ENCODE results near the gene ABHD12. TPM values are rescaled to one million over a fixed set of nuclear protein-coding genes. Genes with fewer than 3 reads are reported as not detected.
A peak's percentile ranks its signal among the peaks of the same experiment; 100 is the strongest.

ABHD12 gene
- total RNA-seq, 1 experiment from 2014 or later, result 22.3 TPM

- DNase-seq (ENCODE audit: low spot score), result no peak
- in situ Hi-C loops (cut with HindIII; ENCODE audit: low sequenced_read_pairs), result no loop called here
Measured at GRCh38 chr20:25295386-25296093, 95.1 kb downstream of the ABHD12 start.

DNA sequence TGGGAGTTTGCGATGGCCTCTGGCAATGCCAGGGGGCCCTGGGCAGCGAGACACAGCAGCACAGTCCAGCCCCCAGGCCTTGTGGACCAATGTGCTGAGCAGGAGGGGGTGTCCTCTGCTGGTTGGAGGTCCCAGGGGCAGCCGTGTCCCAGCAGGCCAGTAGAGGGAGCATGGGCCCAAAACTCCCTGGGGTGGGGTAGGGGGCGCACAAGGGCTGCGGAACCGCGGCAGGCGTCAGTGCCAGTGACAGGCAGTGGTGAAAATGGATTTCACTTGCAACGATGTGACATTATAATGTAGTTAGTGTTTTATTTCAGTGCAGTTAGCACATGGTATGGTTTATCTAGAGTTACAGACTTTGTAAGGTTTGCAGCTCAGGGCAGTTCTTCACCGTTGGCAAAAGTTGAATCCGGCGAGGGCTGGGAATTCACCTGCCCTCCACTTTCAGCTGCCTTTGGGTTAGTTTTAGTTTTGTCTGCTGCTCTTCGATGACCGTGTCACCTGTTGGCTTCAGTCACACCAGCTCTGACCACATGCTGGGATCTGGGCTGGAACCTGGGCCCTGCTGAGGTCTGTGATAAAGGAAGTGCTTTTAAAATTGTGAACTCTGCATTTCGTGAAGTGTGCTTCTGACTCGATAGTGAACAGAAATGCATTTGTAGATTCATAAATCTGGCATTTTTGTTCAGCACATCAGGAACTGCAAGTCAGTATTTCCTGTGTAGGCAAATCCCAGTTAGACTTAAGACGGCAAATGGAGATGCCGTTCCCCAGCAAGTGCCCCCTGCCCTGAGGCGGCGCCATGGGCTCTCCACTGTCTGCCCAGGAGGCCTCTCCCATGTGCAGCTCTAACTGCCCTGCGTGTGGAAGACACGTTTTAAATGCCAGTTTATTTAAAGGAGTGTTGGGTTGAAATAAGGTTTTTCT is 95.9 kb downstream of the ABHD12 start:
- in situ Hi-C loops (cut with HindIII; ENCODE audit: low sequenced_read_pairs), result no loop called here

GRCh38 chr20:25293910-25294458 is 96.7 kb downstream of the ABHD12 start:
- in situ Hi-C loops (cut with HindIII; ENCODE audit: low sequenced_read_pairs), result no loop called here

More for the DNA sequence above, 95.9 kb downstream of the ABHD12 start:
- peak; percentile 61 for DNase-seq (ENCODE audit: low spot score)

GRCh38 chr20:25293507-25293906 is 97.1 kb downstream of the ABHD12 start:
- in situ Hi-C loops (cut with HindIII; ENCODE audit: low sequenced_read_pairs), result no loop called here

More at GRCh38 chr20:25293910-25294458, 96.7 kb downstream of the ABHD12 start:
- no peak for DNase-seq (ENCODE audit: low spot score)

DNA sequence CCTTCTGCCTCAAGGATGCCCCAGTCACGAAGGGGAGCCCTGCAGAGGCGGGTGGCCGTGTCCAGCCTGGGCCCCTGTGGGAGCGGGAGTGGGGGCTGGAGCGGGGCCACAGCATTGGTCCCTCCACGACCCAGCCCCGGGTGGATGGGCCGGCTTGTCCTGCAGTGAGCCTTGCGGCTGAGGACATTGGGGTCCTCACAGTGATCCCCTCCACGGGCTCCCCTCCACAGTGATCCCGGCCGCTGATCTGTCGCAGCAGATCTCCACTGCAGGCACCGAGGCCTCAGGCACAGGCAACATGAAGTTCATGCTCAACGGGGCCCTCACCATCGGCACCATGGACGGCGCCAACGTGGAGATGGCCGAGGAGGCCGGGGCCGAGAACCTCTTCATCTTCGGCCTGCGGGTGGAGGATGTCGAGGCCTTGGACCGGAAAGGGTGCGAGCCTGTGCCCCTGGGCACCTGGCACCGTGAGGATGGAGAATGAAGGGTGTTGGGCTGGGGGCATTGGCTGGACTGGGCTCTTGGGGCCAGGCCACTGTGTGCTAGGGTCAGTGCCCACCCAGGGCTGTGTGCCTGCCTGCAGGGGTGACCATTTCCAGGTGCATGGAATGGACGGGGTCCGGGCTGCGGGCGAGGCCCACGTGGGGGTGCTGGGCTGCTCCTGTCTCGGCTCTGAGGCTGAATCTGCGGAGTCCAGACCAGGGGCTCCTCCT is 98.3 kb downstream of the ABHD12 start:
- in situ Hi-C loops (cut with HindIII; ENCODE audit: low sequenced_read_pairs), result no loop called here
- no peak for DNase-seq (ENCODE audit: low spot score)

More at GRCh38 chr20:25293507-25293906, 97.1 kb downstream of the ABHD12 start:
- DNase-seq (ENCODE audit: low spot score), result no peak

- in situ Hi-C loops (cut with HindIII; ENCODE audit: low sequenced_read_pairs), result no loop called here
- DNase-seq (ENCODE audit: low spot score), result no peak
Measured at GRCh38 chr20:25291432-25292133, 99.1 kb downstream of the ABHD12 start.

DNA sequence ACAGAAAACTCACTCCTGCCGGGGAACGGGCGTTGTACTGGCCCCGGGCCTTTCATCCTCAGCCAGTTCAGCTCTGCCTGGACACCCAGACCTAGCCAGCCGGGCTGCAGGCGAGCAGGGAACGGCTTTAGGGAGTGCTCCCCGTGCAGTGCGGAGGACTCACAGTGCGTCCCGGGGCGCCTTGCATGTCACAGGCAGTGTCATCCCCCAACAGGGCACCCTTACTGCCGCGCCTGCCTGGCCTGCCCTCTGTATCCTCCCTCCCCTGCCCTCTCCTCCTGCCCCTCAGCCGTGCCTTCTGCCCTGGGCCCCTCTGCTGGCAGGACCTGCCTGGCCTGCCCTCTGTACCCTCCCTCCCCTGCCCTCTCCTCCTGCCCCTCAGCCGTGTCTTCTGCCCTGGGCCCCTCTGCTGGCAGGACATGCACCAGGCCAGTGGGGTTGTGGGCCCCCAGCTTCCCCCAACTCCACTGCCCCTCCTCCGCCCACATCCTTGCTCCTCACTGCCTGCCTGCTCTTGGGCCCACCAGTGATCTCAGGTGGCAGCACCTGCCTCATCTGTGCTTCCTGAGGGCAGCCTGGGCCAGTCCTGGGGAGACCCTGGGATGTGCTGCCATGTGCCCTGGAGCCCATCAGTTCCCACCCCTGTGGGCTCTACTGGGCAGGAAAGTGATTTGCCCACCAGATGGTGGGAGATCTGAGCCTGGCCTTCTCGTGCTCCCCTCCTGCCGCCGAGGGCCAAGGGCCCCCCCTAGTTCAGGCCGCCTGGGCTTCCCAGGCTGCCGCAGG is 99.8 kb downstream of the ABHD12 start:
- in situ Hi-C loops (cut with HindIII; ENCODE audit: low sequenced_read_pairs), result no loop called here
- DNase-seq (ENCODE audit: low spot score), result no peak

- no peak for DNase-seq (ENCODE audit: low spot score)
- in situ Hi-C loops (cut with HindIII; ENCODE audit: low sequenced_read_pairs), result no loop called here
Measured at GRCh38 chr20:25289886-25290597, 100.6 kb downstream of the ABHD12 start.

- in situ Hi-C loops (cut with HindIII; ENCODE audit: low sequenced_read_pairs), result no loop called here
- no peak for DNase-seq (ENCODE audit: low spot score)
Measured at GRCh38 chr20:25288291-25289181, 102.1 kb downstream of the ABHD12 start.

GRCh38 chr20:25287631-25288290 is 102.9 kb downstream of the ABHD12 start:
- no peak for DNase-seq (ENCODE audit: low spot score)
- in situ Hi-C loops (cut with HindIII; ENCODE audit: low sequenced_read_pairs), result no loop called here

DNA sequence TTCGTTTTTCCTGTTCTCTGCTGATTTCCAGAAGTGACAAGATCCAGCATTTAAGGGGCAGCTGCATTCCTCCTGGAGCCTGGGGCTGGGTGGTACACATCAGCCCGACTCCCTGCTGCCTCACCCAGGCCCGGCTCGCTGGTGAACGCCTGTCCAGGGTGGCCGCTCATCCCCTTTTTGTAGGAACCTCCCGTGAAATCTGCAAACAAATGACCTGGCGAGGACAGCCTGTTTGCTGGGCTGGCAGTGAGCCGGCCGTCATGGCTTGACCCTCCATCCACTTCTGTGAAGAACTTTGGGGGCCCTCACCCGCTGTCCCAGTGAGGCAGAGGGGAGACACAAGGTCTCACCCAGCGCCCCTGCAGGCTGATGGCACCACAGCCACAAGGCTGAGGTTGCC is 103.7 kb downstream of the ABHD12 start:
- in situ Hi-C loops (cut with HindIII; ENCODE audit: low sequenced_read_pairs), result no loop called here
- DNase-seq (ENCODE audit: low spot score), result no peak

DNA sequence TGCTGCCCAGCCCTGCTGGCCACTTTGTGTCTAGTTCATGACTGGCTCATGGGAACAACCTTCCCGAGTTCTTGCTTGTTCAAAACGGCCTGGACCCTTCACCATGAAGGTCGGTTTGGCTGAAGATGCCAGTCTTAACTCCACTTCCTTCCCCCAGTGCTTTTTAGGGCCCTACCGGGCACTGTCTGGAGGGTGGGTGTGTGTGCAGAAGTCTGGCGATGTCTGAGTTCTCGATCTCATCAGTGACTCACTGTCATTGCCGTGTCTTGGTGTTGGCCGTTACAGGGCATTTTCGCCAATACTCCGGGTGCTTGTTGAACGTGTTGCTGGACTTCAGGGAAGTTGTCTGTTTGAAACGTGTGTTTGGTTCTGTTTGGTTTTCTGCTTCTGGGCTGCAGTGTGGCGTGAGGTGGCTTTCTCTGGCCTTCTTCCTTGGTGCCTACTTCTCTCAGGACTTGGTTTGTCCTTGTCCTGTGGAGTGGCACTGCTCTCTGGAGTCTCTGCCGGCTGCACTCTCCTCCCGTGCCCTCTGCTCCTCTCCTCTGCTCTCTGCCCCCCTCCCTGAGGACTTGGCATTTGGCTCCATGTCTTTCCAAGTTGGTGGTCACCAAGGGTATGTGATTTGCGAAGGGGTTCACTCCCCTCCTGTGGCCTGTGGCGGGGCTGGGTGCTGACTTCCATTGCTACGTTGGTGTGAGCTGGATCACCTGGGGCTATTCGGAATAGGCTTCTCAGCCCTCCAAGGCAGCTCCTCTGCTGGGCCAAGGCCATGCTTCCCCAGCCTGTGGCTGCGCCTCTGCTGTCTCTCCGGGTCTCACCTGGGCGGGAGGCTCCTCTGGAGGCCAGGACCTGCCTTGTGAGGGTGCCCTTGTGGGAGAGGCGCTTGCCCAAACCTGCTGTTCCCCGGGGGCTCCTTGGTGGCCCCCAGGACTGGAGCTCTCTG is 104.5 kb downstream of the ABHD12 start:
- DNase-seq (ENCODE audit: low spot score), result no peak
- in situ Hi-C loops (cut with HindIII; ENCODE audit: low sequenced_read_pairs), result no loop called here

GRCh38 chr20:25285091-25285647 is 105.5 kb downstream of the ABHD12 start:
- DNase-seq (ENCODE audit: low spot score), result no peak
- in situ Hi-C loops (cut with HindIII; ENCODE audit: low sequenced_read_pairs), result no loop called here

- in situ Hi-C loops (cut with HindIII; ENCODE audit: low sequenced_read_pairs), result no loop called here
Measured at GRCh38 chr20:25284131-25284601, 106.5 kb downstream of the ABHD12 start.

More at GRCh38 chr20:25284131-25284601, 106.5 kb downstream of the ABHD12 start:
- no peak for DNase-seq (ENCODE audit: low spot score)
